ENCODE results near the gene KARS1. TPM values are rescaled to one million over a fixed set of nuclear protein-coding genes. Genes with fewer than 3 reads are reported as not detected.

Gene KARS1
- total RNA-seq, 1 experiment from 2014 or later = 181 TPM

DNA sequence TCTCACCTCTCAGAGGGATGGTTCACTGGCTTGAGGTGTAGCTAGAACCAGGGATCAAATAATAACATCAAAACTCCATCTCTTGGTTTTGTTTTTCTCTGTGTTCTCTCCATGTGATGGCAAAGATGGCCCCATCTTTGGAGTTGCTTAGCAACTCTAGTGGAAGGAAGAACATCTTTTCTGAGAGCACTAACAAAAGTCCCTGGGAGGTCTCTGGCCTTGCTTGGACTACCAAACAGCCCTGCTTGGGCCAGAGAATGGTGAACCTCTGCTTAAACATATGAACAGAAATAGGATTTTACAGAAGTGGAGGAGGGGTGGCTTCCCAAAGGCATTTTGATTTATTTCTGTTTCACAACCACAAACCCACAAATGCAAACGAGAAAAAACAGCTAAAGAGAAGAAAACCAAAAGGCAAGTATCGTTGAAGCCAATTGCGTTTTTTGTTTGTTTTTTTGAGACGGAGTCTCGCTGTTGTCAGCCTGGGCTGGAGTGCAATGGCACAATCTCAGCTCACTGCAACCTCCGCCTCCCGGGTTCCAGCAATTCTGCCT, 68.1 kb downstream of the KARS1 start:
- H3K27me3 Mint-ChIP-seq (ENCODE audit: low read depth) = no peaks in the 10 kb centered on the region
- TF ChIP-seq, protein P1, sequence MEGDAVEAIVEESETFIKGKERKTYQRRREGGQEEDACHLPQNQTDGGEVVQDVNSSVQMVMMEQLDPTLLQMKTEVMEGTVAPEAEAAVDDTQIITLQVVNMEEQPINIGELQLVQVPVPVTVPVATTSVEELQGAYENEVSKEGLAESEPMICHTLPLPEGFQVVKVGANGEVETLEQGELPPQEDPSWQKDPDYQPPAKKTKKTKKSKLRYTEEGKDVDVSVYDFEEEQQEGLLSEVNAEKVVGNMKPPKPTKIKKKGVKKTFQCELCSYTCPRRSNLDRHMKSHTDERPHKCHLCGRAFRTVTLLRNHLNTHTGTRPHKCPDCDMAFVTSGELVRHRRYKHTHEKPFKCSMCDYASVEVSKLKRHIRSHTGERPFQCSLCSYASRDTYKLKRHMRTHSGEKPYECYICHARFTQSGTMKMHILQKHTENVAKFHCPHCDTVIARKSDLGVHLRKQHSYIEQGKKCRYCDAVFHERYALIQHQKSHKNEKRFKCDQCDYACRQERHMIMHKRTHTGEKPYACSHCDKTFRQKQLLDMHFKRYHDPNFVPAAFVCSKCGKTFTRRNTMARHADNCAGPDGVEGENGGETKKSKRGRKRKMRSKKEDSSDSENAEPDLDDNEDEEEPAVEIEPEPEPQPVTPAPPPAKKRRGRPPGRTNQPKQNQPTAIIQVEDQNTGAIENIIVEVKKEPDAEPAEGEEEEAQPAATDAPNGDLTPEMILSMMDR (conservative IDR thresholded peaks at IDR 0.05) = no peak
- Histone ChIP-seq H2BK5ac (ENCODE audit: insufficient read length, low read length) (no peak overlapping the region), H3K4me2 (ENCODE audit: insufficient read depth, insufficient read length, low read length) (no peak overlapping the region), H2AFZ (ENCODE audit: low read length) (no peak overlapping the region), H3K56ac (ENCODE audit: insufficient read length, low read depth, low read length) (no peak overlapping the region), H3K23me2 (ENCODE audit: insufficient read length, low read depth, low read length, poor library complexity, severe bottlenecking) (no peaks in the 10 kb centered on the region), H3K4me1 (ENCODE audit: insufficient read depth, low read length) (peaks cover 8% of the 10 kb centered on the region; the same call in 1 of the 2 replicates), H4K8ac (replicated peaks; ENCODE audit: insufficient read length, low read depth, low read length) (no peak overlapping the region), H2BK120ac (ENCODE audit: low read depth, low read length, poor library complexity, severe bottlenecking) (no peak overlapping the region), H3K9me3 (ENCODE audit: control insufficient read depth, low read depth, low read length) (no peaks in the 10 kb centered on the region), H3K79me2 (ENCODE audit: insufficient read depth, low read length) (no peaks in the 10 kb centered on the region), H3T11ph (ENCODE audit: low read length) (no peak overlapping the region), H2AK5ac (ENCODE audit: insufficient read length, low read length) (no peak overlapping the region), H2BK20ac (ENCODE audit: low read depth, low read length, poor library complexity, severe bottlenecking) (no peak overlapping the region), H2BK15ac (ENCODE audit: low read depth, low read length) (no peak overlapping the region), H4K5ac (ENCODE audit: insufficient read length, low read depth, low read length) (no peak overlapping the region), H3K27ac (ENCODE audit: insufficient read length, low read depth, low read length) (no peak overlapping the region), H3K4ac (ENCODE audit: low read depth, low read length) (no peak overlapping the region), H3K23ac (ENCODE audit: insufficient read length, low read depth, low read length) (no peak overlapping the region), H4K91ac (ENCODE audit: insufficient read length, low read depth, low read length) (no peak overlapping the region), H3K9ac (ENCODE audit: extremely low read depth, insufficient read length, low read length) (no peak overlapping the region), H2BK12ac (ENCODE audit: insufficient read length, low read depth, low read length) (no peak overlapping the region), H3K14ac (ENCODE audit: insufficient read depth, low read length) (no peak overlapping the region), H4K20me1 (ENCODE audit: control insufficient read depth, insufficient read depth, insufficient read length) (no peaks in the 10 kb centered on the region), H3K18ac (ENCODE audit: insufficient read length, low read depth, low read length) (no peak overlapping the region), H3K27me3 (ENCODE audit: insufficient read depth, low read length) (no peaks in the 10 kb centered on the region), H3K79me1 (ENCODE audit: insufficient read depth, low read depth, low read length, poor library complexity, severe bottlenecking) (no peaks in the 10 kb centered on the region)
- peaks cover 12 to 40% (median 35%) of the 10 kb centered on the region in 3 experiments; a peak in 6 of 7 replicates for H3K36me3 Mint-ChIP-seq (ENCODE audit: insufficient read depth in 1 of 3, low read depth in 3 of 3)
- H3K27ac Mint-ChIP-seq = no peak overlapping the region
- H3K9me3 Mint-ChIP-seq = no peaks in the 10 kb centered on the region
- no CpG with 5 or more reads among the region's 7 CpGs for WGBS (ENCODE audit: extremely low coverage, insufficient read length, low lambda C conversion rate)
- DNase-seq = no peak
- H3K4me1 Mint-ChIP-seq = peaks cover 14 to 15% of the 10 kb centered on the region in 2 experiments
- H3K4me3 Mint-ChIP-seq = no peak overlapping the region

All from H9 (cell line).